NK-92 treated with Interleukin-12 subunit alpha and Interleukin-12 subunit beta, amount 100 ng/mL, for 24 hours (cell line): ENCODE measurements around the gene IGF2BP2.
"Not testable (repeated sequence)": the region's sequence is repeated elsewhere in the genome, so short reads cannot be mapped to it uniquely, and the experiment has no call there.

Experiments used
- DNase-seq: peaks from one replicate; lab custom pipeline; 2025; lab: John Stamatoyannopoulos, UW

IGF2BP2 gene

GRCh38 chr3:185659942-185660921 lies 164.6 kb downstream of the IGF2BP2 start:
- peak; percentile 40 for DNase-seq

GRCh38 chr3:185658943-185659342 lies 165.9 kb downstream of the IGF2BP2 start:
- no peak for DNase-seq

- no peak for DNase-seq
Observed at GRCh38 chr3:185658504-185658912, 166.3 kb downstream of the IGF2BP2 start.

DNA sequence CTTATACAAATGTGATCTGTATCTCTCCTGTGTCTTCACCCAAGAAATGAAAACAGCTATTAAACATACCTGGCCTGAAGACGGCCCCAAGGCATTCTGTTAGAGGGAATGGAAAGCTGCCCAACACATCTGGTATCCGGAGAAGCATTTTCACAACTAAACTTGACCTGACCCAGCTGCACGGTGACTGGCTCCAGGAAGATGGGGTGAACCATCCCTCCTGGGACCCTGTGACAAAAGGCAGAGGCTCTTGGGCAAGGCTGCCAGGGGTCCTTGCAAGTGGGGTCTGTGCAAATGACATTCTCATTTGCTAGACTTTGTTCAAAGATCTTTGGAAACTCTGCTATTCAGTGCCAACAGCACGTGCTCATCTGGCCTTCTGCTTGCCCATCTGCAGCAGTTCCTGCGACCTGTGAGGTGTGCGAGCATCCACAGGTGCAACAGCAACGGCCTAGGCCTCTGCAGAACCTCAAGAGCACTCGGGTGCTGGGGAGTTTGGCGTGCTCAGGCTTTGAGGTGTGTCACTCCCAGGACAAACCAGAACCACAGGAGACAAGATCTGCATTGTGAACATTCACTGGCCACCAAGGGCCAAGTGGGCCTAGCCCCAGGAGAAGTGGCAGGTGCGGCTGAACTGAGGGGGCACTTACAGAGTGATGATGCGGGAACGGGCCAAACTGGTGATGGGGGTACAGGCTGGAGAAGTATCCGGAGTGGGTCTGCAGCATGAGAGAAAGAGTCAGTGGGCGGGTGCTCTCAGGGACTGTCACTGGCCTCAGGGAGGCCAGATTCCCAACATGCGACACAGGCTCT lies 166.9 kb downstream of the IGF2BP2 start:
- no peak for DNase-seq

GRCh38 chr3:185657211-185657610 lies 167.6 kb downstream of the IGF2BP2 start:
- no peak for DNase-seq

GRCh38 chr3:185656321-185656840 lies 168.5 kb downstream of the IGF2BP2 start:
- DNase-seq: no peak

- DNase-seq: no peak
Observed at GRCh38 chr3:185655426-185656320, 169.2 kb downstream of the IGF2BP2 start.

DNA sequence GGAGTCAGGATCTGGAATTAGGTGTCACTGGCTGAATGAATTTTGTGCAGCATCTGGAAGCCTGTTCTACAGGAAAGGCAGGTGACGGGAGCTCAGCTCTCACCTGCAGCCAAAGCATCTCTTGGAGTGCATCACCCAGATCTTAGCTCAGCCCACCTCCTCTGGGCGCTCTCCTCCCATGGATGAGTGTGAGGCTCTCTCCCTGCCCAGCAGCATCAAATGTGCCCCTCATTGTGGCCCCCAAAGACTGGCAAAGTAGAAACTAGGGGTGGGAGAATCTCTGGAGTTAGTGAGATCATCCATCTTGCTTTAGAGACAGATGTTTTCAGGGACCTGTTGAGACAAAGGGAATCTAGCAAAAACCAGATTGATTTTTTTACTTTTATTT lies 170.1 kb downstream of the IGF2BP2 start:
- no peak for DNase-seq

DNA sequence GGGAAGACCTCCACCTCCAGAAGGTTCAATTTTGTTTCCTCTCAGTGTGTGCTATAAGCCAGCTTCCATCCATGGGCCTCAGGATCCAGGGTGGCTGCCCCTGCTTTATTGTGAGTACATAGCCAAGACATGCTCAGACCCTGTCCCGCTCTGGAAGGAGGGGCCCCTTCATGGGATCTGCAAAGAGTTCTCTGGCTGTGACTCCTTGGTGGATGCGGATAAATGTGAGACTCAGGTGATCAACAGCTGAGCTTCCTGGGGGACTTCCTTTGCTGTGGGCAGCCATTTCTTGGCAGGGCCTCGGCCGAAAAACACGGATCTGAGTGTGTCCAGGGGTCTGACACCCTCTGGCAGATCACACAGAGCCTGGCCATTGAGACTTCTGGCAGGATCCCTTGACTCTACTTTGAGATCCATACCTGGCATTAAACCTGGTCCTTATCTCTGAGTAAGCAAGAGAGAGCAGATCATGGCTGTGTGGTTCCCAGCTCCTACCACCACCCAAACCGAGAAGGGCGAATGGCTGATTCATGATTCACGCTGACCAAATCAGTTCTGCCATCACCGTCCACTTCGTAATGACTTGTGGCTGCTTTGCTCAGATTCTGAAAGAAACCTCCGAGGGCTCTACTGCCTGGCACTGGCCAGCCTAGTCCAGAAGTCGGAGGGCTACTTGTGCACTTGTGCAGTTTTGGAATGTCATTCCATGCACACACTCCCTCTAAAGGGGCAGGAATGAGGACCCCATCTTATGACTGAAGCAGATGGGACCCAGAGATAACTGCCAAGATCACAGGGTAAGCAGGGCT lies 170.7 kb downstream of the IGF2BP2 start:
- DNase-seq: no peak

- DNase-seq: no peak
Observed at GRCh38 chr3:185651971-185652370, 172.9 kb downstream of the IGF2BP2 start.

DNA sequence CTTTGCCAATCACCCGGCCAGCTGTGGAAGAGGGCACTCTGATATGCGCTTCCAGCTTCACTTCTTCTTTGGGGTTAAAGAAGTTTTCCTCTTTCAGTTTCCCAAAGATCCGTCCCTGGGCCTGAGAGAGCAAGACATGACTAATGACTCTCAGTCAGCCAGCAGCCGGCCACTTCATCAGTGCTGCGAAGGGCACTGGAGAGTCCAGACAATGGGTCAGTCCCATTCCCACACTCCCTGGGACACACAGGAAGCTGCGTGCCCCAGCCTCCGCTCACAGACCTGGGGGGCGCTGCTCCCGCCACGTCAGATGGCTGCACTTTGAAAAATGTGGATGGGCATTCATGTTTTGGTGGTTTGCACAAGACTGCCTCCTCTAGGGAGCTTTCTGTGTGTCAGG lies 175.4 kb downstream of the IGF2BP2 start:
- DNase-seq: no peak

DNA sequence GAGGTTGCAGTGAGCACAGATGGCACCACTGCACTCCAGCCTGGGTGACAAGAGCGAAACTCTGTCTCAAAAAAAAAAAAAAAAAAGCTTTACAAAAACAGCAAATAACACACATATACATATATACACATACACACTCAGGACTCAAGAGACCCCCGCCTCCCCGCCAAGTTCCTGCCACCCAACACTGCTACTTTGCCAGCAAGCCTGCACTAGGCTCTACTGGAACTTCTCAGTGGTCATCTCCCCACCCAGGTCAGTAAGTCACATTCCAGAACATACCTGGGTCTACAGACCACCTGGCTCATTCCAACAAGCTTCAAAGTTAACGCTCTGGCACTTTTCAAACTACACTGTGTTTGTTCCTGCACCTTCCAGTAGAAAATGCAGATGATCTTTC lies 176.4 kb downstream of the IGF2BP2 start:
- no peak for DNase-seq

- DNase-seq: no peak
Observed at GRCh38 chr3:185647880-185648210, 177.0 kb downstream of the IGF2BP2 start.

DNA sequence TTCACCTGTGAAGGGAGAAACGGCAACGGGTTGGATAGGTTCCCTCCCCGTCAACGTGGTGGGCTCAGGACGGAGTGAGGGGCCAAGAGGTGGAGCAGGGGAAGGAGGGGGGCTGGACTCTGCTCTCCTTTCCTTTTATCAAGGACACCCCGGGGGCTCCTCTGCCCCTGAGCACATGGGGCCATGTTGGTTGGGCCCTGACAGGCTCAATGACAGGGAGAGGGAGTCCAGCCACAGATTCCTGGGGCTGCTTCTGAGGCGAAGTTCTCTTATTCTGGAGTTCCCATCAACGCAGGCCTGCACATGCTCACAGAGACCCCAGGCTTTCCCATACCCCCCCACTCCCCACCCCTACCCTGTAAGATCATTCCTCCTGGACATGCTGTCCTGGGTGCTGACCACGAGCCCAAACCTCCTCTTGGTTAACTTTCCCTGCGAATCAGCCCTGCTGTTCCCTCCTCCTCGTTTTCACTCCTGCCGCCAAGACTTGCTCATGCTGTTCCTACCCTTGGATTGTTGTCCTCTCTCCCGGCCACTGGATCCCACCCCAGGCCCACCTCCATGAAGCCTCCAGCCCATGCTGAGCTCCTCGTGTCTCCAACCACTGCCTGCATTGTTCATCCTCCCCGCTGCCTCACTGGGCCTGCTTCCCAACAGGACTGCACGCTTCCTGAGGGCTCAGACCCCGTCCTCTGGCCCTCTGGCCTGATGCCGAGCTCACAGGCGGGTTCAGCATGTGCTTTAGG lies 177.5 kb downstream of the IGF2BP2 start:
- DNase-seq: no peak

GRCh38 chr3:185646382-185647133 lies 178.3 kb downstream of the IGF2BP2 start:
- DNase-seq: no peak

GRCh38 chr3:185645596-185646381 lies 179.1 kb downstream of the IGF2BP2 start:
- DNase-seq: no peak

- DNase-seq: not testable (repeated sequence)
Observed at GRCh38 chr3:185645191-185645590, 179.7 kb downstream of the IGF2BP2 start.

DNA sequence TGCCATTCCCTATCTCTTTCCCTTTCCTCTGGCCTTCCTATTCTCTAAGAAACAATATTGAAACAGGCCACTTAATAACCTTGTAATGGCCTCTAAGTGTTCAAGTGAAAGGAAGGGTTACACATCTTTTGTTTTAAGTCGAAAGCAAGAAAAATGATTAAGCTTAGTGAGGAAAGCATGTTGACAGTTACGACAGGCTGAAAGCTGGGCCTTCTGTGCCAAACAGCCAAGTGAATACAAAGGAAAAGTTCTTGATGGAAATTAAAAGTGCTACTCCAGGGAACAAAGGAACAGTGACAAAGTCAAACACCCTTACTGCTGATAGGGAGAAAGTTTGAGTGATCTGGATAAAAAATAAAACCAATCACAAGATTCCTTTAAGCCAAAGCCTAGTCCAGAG lies 184.5 kb downstream of the IGF2BP2 start:
- no peak for DNase-seq
